ENCODE results near the gene SKA2.

- TF ChIP-seq CEBPB (IDR thresholded peaks at IDR 0.05) (no peak), EP300 (IDR thresholded peaks at IDR 0.05; ENCODE audit: borderline replicate concordance) (no peak), CREB1 (IDR thresholded peaks at IDR 0.05; ENCODE audit: low read depth) (no peak), YY1 (IDR thresholded peaks at IDR 0.05; ENCODE audit: low read depth) (no peak), NFIC (IDR thresholded peaks at IDR 0.05) (no peak)
- TF ChIP-seq, protein P1, sequence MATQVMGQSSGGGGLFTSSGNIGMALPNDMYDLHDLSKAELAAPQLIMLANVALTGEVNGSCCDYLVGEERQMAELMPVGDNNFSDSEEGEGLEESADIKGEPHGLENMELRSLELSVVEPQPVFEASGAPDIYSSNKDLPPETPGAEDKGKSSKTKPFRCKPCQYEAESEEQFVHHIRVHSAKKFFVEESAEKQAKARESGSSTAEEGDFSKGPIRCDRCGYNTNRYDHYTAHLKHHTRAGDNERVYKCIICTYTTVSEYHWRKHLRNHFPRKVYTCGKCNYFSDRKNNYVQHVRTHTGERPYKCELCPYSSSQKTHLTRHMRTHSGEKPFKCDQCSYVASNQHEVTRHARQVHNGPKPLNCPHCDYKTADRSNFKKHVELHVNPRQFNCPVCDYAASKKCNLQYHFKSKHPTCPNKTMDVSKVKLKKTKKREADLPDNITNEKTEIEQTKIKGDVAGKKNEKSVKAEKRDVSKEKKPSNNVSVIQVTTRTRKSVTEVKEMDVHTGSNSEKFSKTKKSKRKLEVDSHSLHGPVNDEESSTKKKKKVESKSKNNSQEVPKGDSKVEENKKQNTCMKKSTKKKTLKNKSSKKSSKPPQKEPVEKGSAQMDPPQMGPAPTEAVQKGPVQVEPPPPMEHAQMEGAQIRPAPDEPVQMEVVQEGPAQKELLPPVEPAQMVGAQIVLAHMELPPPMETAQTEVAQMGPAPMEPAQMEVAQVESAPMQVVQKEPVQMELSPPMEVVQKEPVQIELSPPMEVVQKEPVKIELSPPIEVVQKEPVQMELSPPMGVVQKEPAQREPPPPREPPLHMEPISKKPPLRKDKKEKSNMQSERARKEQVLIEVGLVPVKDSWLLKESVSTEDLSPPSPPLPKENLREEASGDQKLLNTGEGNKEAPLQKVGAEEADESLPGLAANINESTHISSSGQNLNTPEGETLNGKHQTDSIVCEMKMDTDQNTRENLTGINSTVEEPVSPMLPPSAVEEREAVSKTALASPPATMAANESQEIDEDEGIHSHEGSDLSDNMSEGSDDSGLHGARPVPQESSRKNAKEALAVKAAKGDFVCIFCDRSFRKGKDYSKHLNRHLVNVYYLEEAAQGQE (IDR thresholded peaks at IDR 0.05; ENCODE audit: low read depth): no peak
Measured at GRCh38 chr17:59141860-59142259, 13.1 kb downstream of the SKA2 start.
